Lung (tissue), 12 donors: ENCODE results near the gene CORO1C. TPM values are rescaled to one million over a fixed set of nuclear protein-coding genes. Genes with fewer than 3 reads are reported as not detected.

Source experiments
- ATAC-seq: fragments of 200-7000 bp; cut with Tn5 transposase; one replicate; pipeline ENCODE4 v1.9.1; 2020; ENCODE audit warnings: moderate number of reproducible peaks; ENCODE audit not compliant: insufficient read depth, low FRiP score
- DNase-seq, 3 donors: peaks; one replicate each; pipeline ENCODE4 v3.0.0-alpha.2; 2013 to 2017
- H3K27ac ChIP-seq, 2 donors: one replicate each; pipeline ENCODE4 v1.5.1; 2013; ENCODE audit warnings: mild to moderate bottlenecking in 2 of 2, moderate library complexity in 2 of 2, control low read depth in 1 of 2, inconsistent platforms in 1 of 2, low read depth in 1 of 2, low read length in 1 of 2
- H3K27me3 ChIP-seq, 3 donors: one replicate each; pipeline ENCODE4 v1.5.1; 2013; ENCODE audit warnings: low read length in 2 of 3; ENCODE audit not compliant: control insufficient read depth in 3 of 3, insufficient read depth in 3 of 3
- H3K36me3 ChIP-seq, 4 donors: one replicate each; pipeline ENCODE4 v1.5.1; 2013; ENCODE audit warnings: low read length in 4 of 4, mild to moderate bottlenecking in 1 of 4, moderate library complexity in 1 of 4; ENCODE audit not compliant: control insufficient read depth in 4 of 4, insufficient read depth in 4 of 4
- H3K4me1 ChIP-seq, 5 donors: one replicate each; pipeline ENCODE4 v1.5.1; 2013; ENCODE audit warnings: low read length in 5 of 5, mild to moderate bottlenecking in 2 of 5, moderate library complexity in 1 of 5; ENCODE audit not compliant: control insufficient read depth in 5 of 5, insufficient read depth in 5 of 5
- H3K4me3 ChIP-seq: one replicate; pipeline ENCODE4 v1.5.1; 2013; ENCODE audit warnings: mild to moderate bottlenecking, control low read depth, moderate library complexity
- H3K9ac ChIP-seq, 2 donors: one replicate each; pipeline ENCODE4 v1.5.1; 2013; ENCODE audit warnings: low read length in 2 of 2, control low read depth in 1 of 2; ENCODE audit not compliant: insufficient read depth in 1 of 2
- H3K9me3 ChIP-seq, 4 donors: one replicate each; pipeline ENCODE4 v1.5.1; 2013; ENCODE audit warnings: low read length in 3 of 4, mild to moderate bottlenecking in 1 of 4, moderate library complexity in 1 of 4; ENCODE audit not compliant: control insufficient read depth in 4 of 4, insufficient read depth in 3 of 4
- WGBS, 2 donors: extraction: QIAGEN DNeasy Blood & Tissue Kit; methylation state at CpG; one replicate each; pipeline ENCODE4 v1.1.7; 2013; 5-methylcytosine and 5-hydroxymethylcytosine counted together
- polyA plus RNA-seq, 2 donors: library from polyadenylated mRNA; stranded (reverse); fragments of 200-250 nt; gene quantifications; one replicate each; pipeline ENCODE4 v1.2.1, GENCODE V29; 2013
- total RNA-seq, 2 donors: library from RNA; depleted of rRNA in 1 of 2; stranded (reverse); fragments of >200 nt in 1 of 2; gene quantifications; one replicate each; pipeline ENCODE4 v1.2.1, GENCODE V29; 2014 to 2021
- TF ChIP-seq, protein P1 (sequence below): IDR thresholded peaks from 2 replicates; pipeline ENCODE4 v1.5.1; 2012; ENCODE audit warnings: mild to moderate bottlenecking; ENCODE audit errors: control extremely low read depth, extremely low read depth
- donor health status: control.
- donor health status: control.
- donor health status: Bipolar disorder and iron deficiency.
- donor health status: healthy.
- donor health status: DM: yes; HTN: yes; CAD: no.

The CORO1C gene
- total and polyA plus RNA-seq, 4 donors: 36.4 to 227 (median 105) TPM

- Histone ChIP-seq H3K27me3 (no peaks in the 10 kb centered on the region), H3K4me1 (peaks cover 0 to 29% (median 7%) of the 10 kb centered on the region in 5 donors), H3K36me3 (no peaks in the 10 kb centered on the region), H3K9ac (peak overlapping the region in 1 of 2 donors; percentile 35), H3K27ac (no peak overlapping the region), H3K4me3 (no peak overlapping the region), H3K9me3 (no peaks in the 10 kb centered on the region)
- ATAC-seq: no peak
- 31 to 55% methylated on average over 21 of the region's 21 CpGs for WGBS, 2 donors
- TF ChIP-seq, protein P1, sequence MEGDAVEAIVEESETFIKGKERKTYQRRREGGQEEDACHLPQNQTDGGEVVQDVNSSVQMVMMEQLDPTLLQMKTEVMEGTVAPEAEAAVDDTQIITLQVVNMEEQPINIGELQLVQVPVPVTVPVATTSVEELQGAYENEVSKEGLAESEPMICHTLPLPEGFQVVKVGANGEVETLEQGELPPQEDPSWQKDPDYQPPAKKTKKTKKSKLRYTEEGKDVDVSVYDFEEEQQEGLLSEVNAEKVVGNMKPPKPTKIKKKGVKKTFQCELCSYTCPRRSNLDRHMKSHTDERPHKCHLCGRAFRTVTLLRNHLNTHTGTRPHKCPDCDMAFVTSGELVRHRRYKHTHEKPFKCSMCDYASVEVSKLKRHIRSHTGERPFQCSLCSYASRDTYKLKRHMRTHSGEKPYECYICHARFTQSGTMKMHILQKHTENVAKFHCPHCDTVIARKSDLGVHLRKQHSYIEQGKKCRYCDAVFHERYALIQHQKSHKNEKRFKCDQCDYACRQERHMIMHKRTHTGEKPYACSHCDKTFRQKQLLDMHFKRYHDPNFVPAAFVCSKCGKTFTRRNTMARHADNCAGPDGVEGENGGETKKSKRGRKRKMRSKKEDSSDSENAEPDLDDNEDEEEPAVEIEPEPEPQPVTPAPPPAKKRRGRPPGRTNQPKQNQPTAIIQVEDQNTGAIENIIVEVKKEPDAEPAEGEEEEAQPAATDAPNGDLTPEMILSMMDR: no peak
- peak; percentile 96 to 99 (median 98) for DNase-seq
These were observed 121.6 kb downstream of the CORO1C start for GRCh38 chr12:108609537-108610335.

- whole genome bisulfite sequencing, 2 donors: 86 to 90% methylated on average over 5 of the region's 5 CpGs
- DNase-seq (no peak), ATAC-seq (no peak)
- TF ChIP-seq, protein P1: no peak
- Histone ChIP-seq H3K9me3 (no peaks in the 10 kb centered on the region), H3K9ac (no peak overlapping the region), H3K36me3 (no peaks in the 10 kb centered on the region), H3K4me3 (no peak overlapping the region), H3K27ac (no peak overlapping the region), H3K27me3 (no peaks in the 10 kb centered on the region), H3K4me1 (peaks cover 0 to 26% (median 7%) of the 10 kb centered on the region in 5 donors)
These were observed 122.7 kb downstream of the CORO1C start for GRCh38 chr12:108608616-108609015.

GRCh38 chr12:108607981-108608600, 123.2 kb downstream of the CORO1C start:
- WGBS, 2 donors: 88 to 92% methylated on average over 10 of the region's 10 CpGs
- H3K4me3 ChIP-seq: no peak overlapping the region
- ATAC-seq: no peak

More at GRCh38 chr12:108607981-108608600, 123.2 kb downstream of the CORO1C start:
- peaks cover 0 to 21% (median 7%) of the 10 kb centered on the region in 5 donors for H3K4me1 ChIP-seq
- TF ChIP-seq, protein P1: no peak
- no peaks in the 10 kb centered on the region for H3K9me3 ChIP-seq
- H3K9ac ChIP-seq: no peak overlapping the region
- no peaks in the 10 kb centered on the region for H3K27me3 ChIP-seq
- DNase-seq: no peak
- H3K36me3 ChIP-seq: no peaks in the 10 kb centered on the region
- H3K27ac ChIP-seq: no peak overlapping the region
